HepG2 (cell line): ENCODE measurements around the gene FGFR3.

Source experiments
- GTF2F1 ChIP-seq: fragments of 150-350 bp; IDR thresholded peaks from 2 replicates; pipeline ENCODE4 v1.6.1; 2014; ENCODE audit warnings: low read length
- POLR2A ChIP-seq, 2 experiments: IDR thresholded peaks; 2 replicates each; pipeline ENCODE4 v1.6.1; 2011; ENCODE audit warnings: low read depth in 2 of 2, low read length in 2 of 2, mild to moderate bottlenecking in 1 of 2, moderate library complexity in 1 of 2; ENCODE audit not compliant: insufficient read depth in 1 of 2
- ZBTB1 ChIP-seq: sonication (generic); formaldehyde crosslinking; IDR thresholded peaks from 2 replicates; pipeline ENCODE4 v1.4.0; 2020; ENCODE audit warnings: missing genetic modification reagents, borderline replicate concordance
- ZFP36 ChIP-seq: fragments of 150-350 bp; IDR thresholded peaks from 2 replicates; pipeline ENCODE4 v1.6.1; 2018; ENCODE audit warnings: borderline replicate concordance, low read length, low read depth; ENCODE audit not compliant: partially characterized antibody

DNA sequence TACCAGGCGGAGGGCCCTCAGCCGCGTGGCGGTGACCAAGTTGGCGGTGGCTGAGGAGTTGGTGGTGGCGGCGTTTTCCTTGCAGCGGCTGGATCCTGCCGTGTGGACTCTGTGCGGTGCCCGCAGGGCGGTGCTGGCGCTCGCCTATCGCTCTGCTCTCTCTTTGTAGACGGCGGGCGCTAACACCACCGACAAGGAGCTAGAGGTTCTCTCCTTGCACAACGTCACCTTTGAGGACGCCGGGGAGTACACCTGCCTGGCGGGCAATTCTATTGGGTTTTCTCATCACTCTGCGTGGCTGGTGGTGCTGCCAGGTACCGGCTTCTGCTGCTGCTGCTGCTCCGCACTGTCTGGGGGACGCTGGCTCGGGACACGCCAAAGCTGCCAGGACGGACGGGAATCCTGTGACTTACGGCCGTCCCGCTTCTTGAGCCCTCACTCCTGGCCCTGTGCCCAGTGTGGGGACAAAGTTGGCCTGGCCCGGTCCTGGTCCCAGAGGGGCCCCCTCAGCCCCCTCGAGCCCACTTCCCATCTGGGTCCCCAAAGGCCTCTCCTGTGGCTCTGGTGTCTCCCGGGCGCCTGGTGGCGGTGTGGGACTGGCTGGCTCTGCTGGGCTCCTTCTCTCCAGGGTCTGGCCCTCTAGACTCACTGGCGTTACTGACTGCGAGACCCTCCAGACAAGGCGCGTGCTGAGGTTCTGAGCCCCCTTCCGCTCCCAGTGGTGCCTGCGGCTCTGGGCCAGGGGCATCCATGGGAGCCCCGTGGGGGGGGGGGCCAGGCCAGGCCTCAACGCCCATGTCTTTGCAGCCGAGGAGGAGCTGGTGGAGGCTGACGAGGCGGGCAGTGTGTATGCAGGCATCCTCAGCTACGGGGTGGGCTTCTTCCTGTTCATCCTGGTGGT, 10.7 kb downstream of the FGFR3 start:
- TF ChIP-seq ZFP36 (no peak), POLR2A (IDR thresholded peaks at IDR 0.05; ENCODE audit: insufficient read depth in 1 of 2, low read depth in 2 of 2, low read length in 2 of 2) (no peak), GTF2F1 (no peak), ZBTB1 (no peak)
